HEK293 (cell line): ENCODE data around the gene ICAM5.

Experiments
- PRDM1 ChIP-seq: fragments of 450-650 bp; formaldehyde crosslinking; IDR thresholded peaks from 2 replicates; pipeline ENCODE4; 2016; ENCODE audit warnings: missing biosample characterization, missing genetic modification characterization
- SALL2 ChIP-seq: fragments of 450-650 bp; formaldehyde crosslinking; IDR thresholded peaks from 2 replicates; pipeline ENCODE4 v1.5.0; 2017; ENCODE audit warnings: missing biosample characterization, mild to moderate bottlenecking, missing genetic modification characterization, borderline replicate concordance
- TRIM28 ChIP-seq: IDR thresholded peaks from 2 replicates; pipeline ENCODE4 v1.6.1; 2011; ENCODE audit warnings: low read length, control low read depth, borderline replicate concordance
- ZBTB17 ChIP-seq: fragments of 450-650 bp; formaldehyde crosslinking; IDR thresholded peaks from 2 replicates; pipeline ENCODE4 v1.5.1; 2016; ENCODE audit warnings: missing biosample characterization, missing genetic modification characterization
- ZNF274 ChIP-seq, 2 experiments: fragments of 200-500 bp in 1 of 2; fragments of 450-650 bp in 1 of 2; sonication (Bioruptor generic) in 1 of 2; formaldehyde crosslinking in 1 of 2; IDR thresholded peaks; 2 replicates each; pipeline versions ENCODE4 v1.5.1 to v1.6.1; 2014 to 2016; ENCODE audit warnings: borderline replicate concordance in 1 of 2, inconsistent platforms in 1 of 2, low read length in 1 of 2, missing biosample characterization in 1 of 2, missing genetic modification characterization in 1 of 2
- ZNF404 ChIP-seq: fragments of 450-650 bp; formaldehyde crosslinking; IDR thresholded peaks from 2 replicates; pipeline ENCODE4 v1.5.1; 2017; ENCODE audit warnings: missing biosample characterization, missing genetic modification characterization
- TF ChIP-seq, protein P1 (sequence below): fragments of 450-650 bp; formaldehyde crosslinking; IDR thresholded peaks from 2 replicates; pipeline ENCODE4 v1.5.1; 2016; ENCODE audit warnings: missing biosample characterization, missing genetic modification characterization
- TF ChIP-seq, protein P2 (sequence below): fragments of 450-650 bp; formaldehyde crosslinking; IDR thresholded peaks from 2 replicates; pipeline ENCODE4 v1.5.1; 2016; ENCODE audit warnings: missing biosample characterization, missing genetic modification characterization
- TF ChIP-seq, protein P3 (sequence below): fragments of 450-650 bp; formaldehyde crosslinking; conservative IDR thresholded peaks from 2 replicates; pipeline ENCODE4 v1.5.1; 2016; ENCODE audit warnings: low read depth, missing biosample characterization, missing genetic modification characterization

DNA sequence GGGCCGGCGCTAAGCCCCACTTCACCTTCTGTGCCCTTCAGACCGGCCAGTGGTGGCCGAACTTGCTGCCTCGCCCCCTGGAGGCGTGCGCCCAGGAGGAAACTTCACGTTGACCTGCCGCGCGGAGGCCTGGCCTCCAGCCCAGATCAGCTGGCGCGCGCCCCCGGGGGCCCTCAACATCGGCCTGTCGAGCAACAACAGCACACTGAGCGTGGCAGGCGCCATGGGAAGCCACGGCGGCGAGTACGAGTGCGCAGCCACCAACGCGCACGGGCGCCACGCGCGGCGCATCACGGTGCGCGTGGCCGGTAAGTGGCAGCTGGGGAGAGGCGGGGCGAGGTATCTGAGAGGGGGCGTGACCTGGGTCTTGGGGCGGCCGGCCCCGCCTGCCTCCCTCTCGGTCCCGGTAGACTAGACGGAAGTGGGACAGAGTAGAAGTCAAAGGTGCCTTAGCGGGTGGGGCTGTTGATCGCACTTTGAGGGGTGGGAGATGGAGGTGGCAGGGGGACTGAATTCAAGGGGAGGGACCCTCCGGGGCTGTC lies 5.6 kb downstream of the ICAM5 start:
- TF ChIP-seq, protein P1, sequence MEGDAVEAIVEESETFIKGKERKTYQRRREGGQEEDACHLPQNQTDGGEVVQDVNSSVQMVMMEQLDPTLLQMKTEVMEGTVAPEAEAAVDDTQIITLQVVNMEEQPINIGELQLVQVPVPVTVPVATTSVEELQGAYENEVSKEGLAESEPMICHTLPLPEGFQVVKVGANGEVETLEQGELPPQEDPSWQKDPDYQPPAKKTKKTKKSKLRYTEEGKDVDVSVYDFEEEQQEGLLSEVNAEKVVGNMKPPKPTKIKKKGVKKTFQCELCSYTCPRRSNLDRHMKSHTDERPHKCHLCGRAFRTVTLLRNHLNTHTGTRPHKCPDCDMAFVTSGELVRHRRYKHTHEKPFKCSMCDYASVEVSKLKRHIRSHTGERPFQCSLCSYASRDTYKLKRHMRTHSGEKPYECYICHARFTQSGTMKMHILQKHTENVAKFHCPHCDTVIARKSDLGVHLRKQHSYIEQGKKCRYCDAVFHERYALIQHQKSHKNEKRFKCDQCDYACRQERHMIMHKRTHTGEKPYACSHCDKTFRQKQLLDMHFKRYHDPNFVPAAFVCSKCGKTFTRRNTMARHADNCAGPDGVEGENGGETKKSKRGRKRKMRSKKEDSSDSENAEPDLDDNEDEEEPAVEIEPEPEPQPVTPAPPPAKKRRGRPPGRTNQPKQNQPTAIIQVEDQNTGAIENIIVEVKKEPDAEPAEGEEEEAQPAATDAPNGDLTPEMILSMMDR, result no peak
- TF ChIP-seq ZBTB17 (tag by site-specific recombination) (no peak), SALL2 (tag by site-specific recombination) (no peak), PRDM1 (no peak), ZNF274 (IDR thresholded peaks at IDR 0.05; ENCODE audit: low read length) (no peak), ZNF274 (tag by site-specific recombination; IDR thresholded peaks at IDR 0.05; ENCODE audit: borderline replicate concordance) (no peak), ZNF404 (no peak), TRIM28 (no peak)
- TF ChIP-seq, protein P2, sequence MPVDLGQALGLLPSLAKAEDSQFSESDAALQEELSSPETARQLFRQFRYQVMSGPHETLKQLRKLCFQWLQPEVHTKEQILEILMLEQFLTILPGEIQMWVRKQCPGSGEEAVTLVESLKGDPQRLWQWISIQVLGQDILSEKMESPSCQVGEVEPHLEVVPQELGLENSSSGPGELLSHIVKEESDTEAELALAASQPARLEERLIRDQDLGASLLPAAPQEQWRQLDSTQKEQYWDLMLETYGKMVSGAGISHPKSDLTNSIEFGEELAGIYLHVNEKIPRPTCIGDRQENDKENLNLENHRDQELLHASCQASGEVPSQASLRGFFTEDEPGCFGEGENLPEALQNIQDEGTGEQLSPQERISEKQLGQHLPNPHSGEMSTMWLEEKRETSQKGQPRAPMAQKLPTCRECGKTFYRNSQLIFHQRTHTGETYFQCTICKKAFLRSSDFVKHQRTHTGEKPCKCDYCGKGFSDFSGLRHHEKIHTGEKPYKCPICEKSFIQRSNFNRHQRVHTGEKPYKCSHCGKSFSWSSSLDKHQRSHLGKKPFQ, result no peak
- TF ChIP-seq, protein P3, sequence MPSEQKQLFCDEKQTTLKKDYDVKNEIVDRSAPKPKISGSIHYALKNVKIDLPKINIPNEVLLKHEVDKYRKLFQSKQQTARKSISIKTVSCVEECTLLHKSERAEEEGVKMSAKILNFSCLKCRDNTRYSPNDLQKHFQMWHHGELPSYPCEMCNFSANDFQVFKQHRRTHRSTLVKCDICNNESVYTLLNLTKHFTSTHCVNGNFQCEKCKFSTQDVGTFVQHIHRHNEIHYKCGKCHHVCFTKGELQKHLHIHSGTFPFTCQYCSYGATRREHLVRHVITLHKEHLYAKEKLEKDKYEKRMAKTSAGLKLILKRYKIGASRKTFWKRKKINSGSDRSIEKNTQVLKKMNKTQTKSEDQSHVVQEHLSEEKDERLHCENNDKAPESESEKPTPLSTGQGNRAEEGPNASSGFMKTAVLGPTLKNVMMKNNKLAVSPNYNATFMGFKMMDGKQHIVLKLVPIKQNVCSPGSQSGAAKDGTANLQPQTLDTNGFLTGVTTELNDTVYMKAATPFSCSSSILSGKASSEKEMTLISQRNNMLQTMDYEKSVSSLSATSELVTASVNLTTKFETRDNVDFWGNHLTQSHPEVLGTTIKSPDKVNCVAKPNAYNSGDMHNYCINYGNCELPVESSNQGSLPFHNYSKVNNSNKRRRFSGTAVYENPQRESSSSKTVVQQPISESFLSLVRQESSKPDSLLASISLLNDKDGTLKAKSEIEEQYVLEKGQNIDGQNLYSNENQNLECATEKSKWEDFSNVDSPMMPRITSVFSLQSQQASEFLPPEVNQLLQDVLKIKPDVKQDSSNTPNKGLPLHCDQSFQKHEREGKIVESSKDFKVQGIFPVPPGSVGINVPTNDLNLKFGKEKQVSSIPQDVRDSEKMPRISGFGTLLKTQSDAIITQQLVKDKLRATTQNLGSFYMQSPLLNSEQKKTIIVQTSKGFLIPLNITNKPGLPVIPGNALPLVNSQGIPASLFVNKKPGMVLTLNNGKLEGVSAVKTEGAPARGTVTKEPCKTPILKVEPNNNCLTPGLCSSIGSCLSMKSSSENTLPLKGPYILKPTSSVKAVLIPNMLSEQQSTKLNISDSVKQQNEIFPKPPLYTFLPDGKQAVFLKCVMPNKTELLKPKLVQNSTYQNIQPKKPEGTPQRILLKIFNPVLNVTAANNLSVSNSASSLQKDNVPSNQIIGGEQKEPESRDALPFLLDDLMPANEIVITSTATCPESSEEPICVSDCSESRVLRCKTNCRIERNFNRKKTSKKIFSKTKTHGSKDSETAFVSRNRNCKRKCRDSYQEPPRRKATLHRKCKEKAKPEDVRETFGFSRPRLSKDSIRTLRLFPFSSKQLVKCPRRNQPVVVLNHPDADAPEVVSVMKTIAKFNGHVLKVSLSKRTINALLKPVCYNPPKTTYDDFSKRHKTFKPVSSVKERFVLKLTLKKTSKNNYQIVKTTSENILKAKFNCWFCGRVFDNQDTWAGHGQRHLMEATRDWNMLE, result no peak
